Spinal cord (tissue), 10 donors: Measurements from ENCODE around the gene TOP1. TPM values are rescaled to one million over a fixed set of nuclear protein-coding genes. Genes with fewer than 3 reads are reported as not detected.

Experiments
- DNase-seq, 6 donors: peaks; one replicate each; pipeline versions ENCODE4 v3.0.0 to v3.0.0-alpha.2; 2013 to 2015; ENCODE audit warnings: low spot score in 6 of 6, low read depth in 4 of 6
- H3K27ac ChIP-seq: one replicate; pipeline ENCODE4 v1.5.1; 2013; ENCODE audit warnings: low read depth, low read length, control low read depth
- H3K27me3 ChIP-seq: one replicate; pipeline ENCODE4 v1.6.1; 2013; ENCODE audit warnings: low read length; ENCODE audit not compliant: control insufficient read depth, insufficient read depth
- H3K36me3 ChIP-seq: one replicate; pipeline ENCODE4 v1.6.1; 2013; ENCODE audit warnings: low read length; ENCODE audit not compliant: control insufficient read depth, insufficient read depth
- H3K4me1 ChIP-seq: one replicate; pipeline ENCODE4 v1.6.1; 2013; ENCODE audit warnings: low read length; ENCODE audit not compliant: control insufficient read depth, insufficient read depth
- H3K4me3 ChIP-seq: one replicate; pipeline ENCODE4 v1.5.1; 2013; ENCODE audit warnings: low read depth, low read length, control low read depth
- H3K9me3 ChIP-seq: one replicate; pipeline ENCODE4 v1.6.1; 2013; ENCODE audit warnings: low read length; ENCODE audit not compliant: control insufficient read depth, insufficient read depth
- WGBS: methylation state at CpG from one replicate; pipeline ENCODE4 v1.1.5; 2013; ENCODE audit warnings: missing lambda C conversion rate; ENCODE audit not compliant: insufficient coverage; 5-methylcytosine and 5-hydroxymethylcytosine counted together
- polyA plus RNA-seq, 2 donors: library from polyadenylated mRNA; unstranded; fragments of 120-200 nt; gene quantifications; one replicate each; pipeline ENCODE4 v1.2.1, GENCODE V29; 2013; ENCODE audit not compliant: insufficient read length in 2 of 2
- total RNA-seq, 2 donors: library from RNA; depleted of rRNA in 1 of 2; stranded (reverse); fragments of 120-200 nt in 1 of 2; fragments of >200 nt in 1 of 2; gene quantifications; one replicate each; pipeline versions ENCODE4 v1.2.3 to v1.2.4, GENCODE V29; 2013 to 2014
- donor health status: healthy.

Gene TOP1
- total and polyA plus RNA-seq, 4 donors: 29.1 to 90.1 (median 52.4) TPM

DNA sequence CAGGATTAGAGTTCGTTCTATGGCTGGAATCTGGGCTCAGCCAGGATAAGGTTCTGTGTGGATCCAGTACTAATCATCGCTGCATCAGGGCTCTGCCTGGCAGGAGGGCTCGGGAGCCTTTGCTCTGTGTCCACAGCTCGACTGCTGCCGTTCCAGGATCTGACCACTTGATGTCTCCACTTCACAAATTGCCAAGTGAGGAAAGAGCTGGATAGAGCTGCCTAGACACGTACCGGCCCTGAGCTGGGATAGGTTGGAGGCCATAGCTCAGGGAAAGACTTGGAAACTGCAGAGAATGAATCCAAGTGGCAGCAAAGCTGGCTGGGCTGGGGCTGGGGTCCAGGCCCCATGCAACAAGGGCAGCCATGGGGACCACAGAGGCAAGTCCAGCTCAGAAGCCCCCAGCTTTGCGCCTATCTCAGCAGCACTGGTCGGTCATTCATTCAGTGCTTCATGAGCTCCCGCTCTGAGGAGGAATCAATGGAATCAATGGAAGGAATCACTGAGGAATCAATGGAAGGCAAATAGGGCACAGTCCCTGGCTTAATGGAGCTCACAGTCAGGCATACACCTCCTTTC lies 38.0 kb upstream of the TOP1 start:
- DNase-seq: peak; percentile 47 to 90 (median 57)
- peaks cover 4% of the 10 kb centered on the region for H3K4me1 ChIP-seq
- no peaks in the 10 kb centered on the region for H3K9me3 ChIP-seq
- no peaks in the 10 kb centered on the region for H3K27me3 ChIP-seq
- H3K27ac ChIP-seq: no peak overlapping the region
- H3K4me3 ChIP-seq: no peak overlapping the region
- H3K36me3 ChIP-seq: no peaks in the 10 kb centered on the region
- 38% methylated on average over 6 of the region's 10 CpGs for WGBS

DNA sequence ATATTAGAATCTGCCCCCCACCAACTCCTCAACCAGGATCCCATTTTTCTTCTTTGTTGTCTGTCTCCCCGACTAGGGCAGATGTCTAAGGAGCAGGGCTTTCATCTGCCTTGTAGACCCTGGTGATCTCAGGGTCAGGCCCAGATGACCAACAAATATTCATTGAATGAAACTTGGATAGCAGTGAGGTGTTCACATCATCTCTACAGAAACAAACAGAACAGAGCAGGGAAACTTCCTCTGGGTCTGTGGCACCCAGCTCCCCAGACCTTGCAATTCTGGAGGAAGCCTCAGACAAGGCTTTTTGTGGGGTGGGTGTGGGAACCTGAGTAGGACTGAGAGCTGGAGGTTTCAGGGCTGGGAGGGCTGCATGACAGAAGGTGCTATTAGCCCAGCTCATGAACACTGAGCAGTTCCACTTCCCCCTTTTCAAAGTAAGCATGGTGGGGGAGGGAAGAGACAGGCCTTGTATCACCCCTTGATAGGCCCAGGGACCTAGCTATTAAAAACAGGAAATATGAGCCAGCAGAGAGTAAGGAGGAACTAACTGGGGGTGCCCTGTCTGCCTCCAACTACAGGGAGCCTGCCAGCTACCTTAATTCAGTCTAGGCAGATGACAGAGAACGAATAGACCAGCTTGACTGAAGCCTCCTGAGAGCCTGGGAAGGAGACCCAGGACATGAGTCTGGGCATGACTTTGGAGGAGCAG lies 37.3 kb upstream of the TOP1 start:
- no peaks in the 10 kb centered on the region for H3K27me3 ChIP-seq
- 88% methylated on average over 2 of the region's 2 CpGs for WGBS
- H3K36me3 ChIP-seq: no peaks in the 10 kb centered on the region
- no peaks in the 10 kb centered on the region for H3K9me3 ChIP-seq
- peaks cover 4% of the 10 kb centered on the region for H3K4me1 ChIP-seq
- no peak overlapping the region for H3K27ac ChIP-seq
- no peak overlapping the region for H3K4me3 ChIP-seq
- peak in 1 of 6 donors; percentile 14 for DNase-seq

DNA sequence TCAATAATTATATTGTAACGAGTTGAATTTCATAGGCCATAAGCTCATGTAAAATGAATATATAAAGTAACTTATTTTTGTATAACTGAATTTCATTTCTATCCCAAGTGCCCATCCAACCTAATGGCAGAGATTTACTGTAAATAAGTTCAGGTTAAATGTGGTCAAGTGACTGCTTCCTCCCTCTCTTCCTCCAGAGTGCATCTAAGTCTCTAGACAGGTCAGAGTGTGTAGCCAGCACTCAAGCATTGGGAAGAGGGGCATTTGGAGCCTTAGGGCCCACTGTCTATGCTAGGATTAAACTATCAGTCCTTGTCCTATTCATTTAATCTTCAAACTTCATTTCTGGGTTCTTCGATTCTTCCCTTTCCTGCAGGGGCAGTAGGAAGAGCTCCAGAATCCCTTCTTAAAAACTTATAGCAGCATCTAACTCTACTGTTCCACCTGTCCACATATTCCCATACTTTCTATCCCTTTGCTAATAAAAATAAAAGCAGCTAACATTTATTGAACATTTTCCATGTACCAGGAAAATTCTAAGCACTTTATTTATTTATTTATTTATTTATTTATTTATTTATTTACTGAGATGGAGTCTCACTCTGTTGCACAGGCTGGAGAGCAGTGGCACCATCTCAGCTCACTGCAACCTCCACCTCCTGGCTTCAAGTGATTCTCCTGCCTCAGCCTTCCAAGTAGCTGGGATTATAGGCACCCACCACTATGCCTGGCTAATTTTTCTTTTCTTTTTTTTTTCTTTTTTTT lies 36.1 kb upstream of the TOP1 start:
- WGBS: 100% methylated on average over 1 of the region's 2 CpGs
- DNase-seq: no peak

DNA sequence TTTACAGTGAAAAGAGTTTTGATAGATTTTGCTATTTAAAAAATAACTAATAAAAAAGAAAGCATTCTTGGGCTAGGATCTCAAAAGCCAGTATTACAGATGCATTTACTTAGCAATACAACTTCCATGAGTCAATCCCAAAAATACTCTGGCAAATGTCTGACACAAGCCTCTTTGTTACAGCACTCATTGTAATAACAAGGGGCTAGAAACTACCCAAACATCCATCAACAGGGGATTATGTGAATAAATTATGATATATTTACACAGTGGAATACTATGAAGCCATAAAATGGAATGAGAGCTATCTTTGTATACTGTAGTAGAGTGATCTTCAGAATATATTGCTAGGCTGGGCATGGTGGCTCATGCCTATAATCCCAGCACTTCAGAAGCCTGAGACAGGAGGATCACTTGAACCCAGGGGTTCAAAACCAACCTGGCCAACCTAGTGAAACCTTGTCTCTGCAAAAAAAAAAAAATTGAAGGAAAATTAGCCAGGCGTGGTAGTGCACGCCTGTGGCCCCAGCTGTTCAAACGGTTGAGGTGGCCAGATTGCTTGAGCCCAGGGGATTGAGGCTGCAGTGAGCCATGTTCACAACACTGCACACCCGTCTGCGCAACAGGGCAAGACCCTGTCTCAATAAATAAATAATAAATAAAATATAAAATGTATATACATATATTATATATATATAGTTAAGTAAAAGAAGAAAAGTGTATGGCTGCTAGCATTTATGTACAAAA lies 34.7 kb upstream of the TOP1 start:
- H3K4me1 ChIP-seq: peaks cover 4% of the 10 kb centered on the region
- no peak overlapping the region for H3K4me3 ChIP-seq
- no peaks in the 10 kb centered on the region for H3K9me3 ChIP-seq
- WGBS: 37% methylated on average over 3 of the region's 5 CpGs
- no peak for DNase-seq
- no peak overlapping the region for H3K27ac ChIP-seq
- no peaks in the 10 kb centered on the region for H3K27me3 ChIP-seq
- H3K36me3 ChIP-seq: no peaks in the 10 kb centered on the region

More for the DNA sequence above, 36.1 kb upstream of the TOP1 start:
- Histone ChIP-seq H3K4me3 (no peak overlapping the region), H3K4me1 (peaks cover 4% of the 10 kb centered on the region), H3K27ac (no peak overlapping the region), H3K27me3 (no peaks in the 10 kb centered on the region), H3K36me3 (no peaks in the 10 kb centered on the region), H3K9me3 (no peaks in the 10 kb centered on the region)

DNA sequence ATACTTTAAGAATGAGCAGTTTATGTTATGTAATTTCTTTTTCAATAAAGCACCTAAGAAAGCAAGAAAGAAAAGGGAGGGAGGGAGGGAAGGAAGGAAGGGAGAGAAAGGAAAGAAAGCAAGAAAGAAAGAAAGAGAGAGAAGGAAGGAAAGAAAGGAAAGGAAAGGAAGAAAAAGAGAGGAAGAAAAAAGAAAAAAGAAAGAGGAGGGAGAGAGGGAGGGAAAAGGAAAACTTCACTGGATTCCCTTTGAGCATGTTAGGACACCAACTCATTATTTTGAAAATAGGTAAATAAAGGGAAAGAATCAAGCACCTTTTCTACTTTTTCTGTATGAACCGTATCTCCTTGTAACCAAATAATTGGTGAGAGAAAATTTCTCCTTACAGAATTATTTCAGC lies 32.3 kb upstream of the TOP1 start:
- Histone ChIP-seq H3K36me3 (no peaks in the 10 kb centered on the region), H3K27ac (no peak overlapping the region), H3K9me3 (no peaks in the 10 kb centered on the region), H3K27me3 (no peaks in the 10 kb centered on the region), H3K4me3 (no peak overlapping the region), H3K4me1 (no peaks in the 10 kb centered on the region)
- no peak for DNase-seq
- no CpG with 5 or more reads among the region's 1 CpG for WGBS

DNA sequence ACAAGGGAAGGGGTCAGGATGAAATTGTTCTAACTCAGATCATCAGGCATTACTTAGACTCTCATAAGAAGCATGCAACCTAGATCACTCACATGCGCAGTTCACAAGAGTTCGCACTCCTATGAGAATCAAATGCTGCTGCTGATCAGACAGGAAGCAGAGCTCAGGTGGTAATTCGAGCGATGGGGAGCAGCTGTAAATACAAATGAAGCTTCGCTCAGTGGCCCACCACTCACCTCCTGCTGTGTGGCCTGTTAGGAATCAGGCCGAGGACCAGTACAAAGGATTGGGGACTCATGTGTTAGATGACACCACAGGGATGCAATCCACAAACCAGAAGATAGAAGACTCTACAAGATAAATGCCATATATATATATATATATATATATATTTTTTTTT lies 31.5 kb upstream of the TOP1 start:
- Histone ChIP-seq H3K9me3 (no peaks in the 10 kb centered on the region), H3K4me3 (no peak overlapping the region), H3K36me3 (no peaks in the 10 kb centered on the region), H3K27ac (no peak overlapping the region), H3K4me1 (no peaks in the 10 kb centered on the region), H3K27me3 (no peaks in the 10 kb centered on the region)
- DNase-seq: no peak
- 52% methylated on average over 4 of the region's 6 CpGs for WGBS

DNA sequence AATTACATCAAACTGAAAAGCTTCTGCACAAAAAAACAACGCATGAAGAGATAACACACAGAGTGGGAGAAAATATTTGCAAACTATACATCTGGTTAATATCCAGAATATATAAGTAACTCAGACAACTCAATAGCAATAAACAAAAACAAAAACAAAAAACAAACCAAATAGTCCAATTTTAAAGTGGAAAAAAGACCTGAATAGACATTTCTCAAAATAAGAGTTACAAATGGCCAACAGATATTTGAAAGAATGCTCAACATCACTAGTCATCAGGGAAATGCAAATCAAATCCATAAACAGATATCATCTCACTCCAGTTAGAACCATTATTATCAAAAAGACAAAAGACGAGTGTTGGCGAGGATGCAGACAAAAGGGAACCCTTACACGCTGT lies 28.8 kb upstream of the TOP1 start:
- no peaks in the 10 kb centered on the region for H3K9me3 ChIP-seq
- DNase-seq: no peak
- no peak overlapping the region for H3K27ac ChIP-seq
- WGBS: no CpG with 5 or more reads among the region's 4 CpGs
- no peaks in the 10 kb centered on the region for H3K36me3 ChIP-seq
- no peak overlapping the region for H3K4me3 ChIP-seq
- H3K27me3 ChIP-seq: no peaks in the 10 kb centered on the region
- no peaks in the 10 kb centered on the region for H3K4me1 ChIP-seq

DNA sequence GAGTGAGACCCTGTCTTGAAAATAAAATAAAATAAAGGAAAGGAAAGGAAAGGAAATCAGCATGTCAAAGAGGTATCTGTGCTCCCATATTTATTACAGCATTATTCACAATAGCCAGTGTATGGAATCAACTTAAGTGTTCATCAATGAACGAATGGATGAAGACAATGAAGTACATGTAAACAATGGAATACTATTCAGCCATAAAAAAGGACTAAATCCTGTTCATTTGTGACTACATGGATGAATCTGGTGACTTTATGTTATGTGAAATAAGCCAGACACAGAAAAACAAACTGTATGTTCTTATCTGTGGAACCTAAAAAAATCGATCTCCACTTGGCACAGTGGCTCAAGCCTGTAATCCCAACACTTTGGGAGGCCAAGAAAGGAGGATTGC lies 28.0 kb upstream of the TOP1 start:
- H3K27ac ChIP-seq: no peak overlapping the region
- no peaks in the 10 kb centered on the region for H3K4me1 ChIP-seq
- no peaks in the 10 kb centered on the region for H3K9me3 ChIP-seq
- no peaks in the 10 kb centered on the region for H3K27me3 ChIP-seq
- no peaks in the 10 kb centered on the region for H3K36me3 ChIP-seq
- 100% methylated on average over 1 of the region's 2 CpGs for WGBS
- H3K4me3 ChIP-seq: no peak overlapping the region
- DNase-seq: no peak

DNA sequence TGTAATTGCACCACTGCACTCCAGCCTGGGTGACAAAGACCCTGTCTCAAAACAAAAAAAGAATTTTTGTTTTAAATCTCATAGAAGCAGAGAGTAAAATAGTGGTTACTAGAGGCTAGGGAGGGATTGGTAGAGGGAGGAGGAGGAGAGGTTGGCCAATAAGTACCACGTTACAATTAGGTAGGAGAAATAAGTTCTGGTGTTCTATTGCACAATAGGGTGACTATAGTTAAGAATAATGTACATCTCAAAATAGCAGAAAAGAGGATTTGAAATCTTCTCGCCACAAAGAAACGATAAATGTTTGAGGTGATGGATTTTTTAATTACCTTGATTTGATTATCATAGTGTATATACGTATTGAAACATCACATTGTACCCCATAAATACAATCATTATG lies 27.1 kb upstream of the TOP1 start:
- Histone ChIP-seq H3K4me3 (no peak overlapping the region), H3K36me3 (no peaks in the 10 kb centered on the region), H3K4me1 (peaks cover 3% of the 10 kb centered on the region), H3K9me3 (no peaks in the 10 kb centered on the region), H3K27ac (no peak overlapping the region), H3K27me3 (no peaks in the 10 kb centered on the region)
- DNase-seq: no peak
- no CpG with 5 or more reads among the region's 4 CpGs for WGBS
